HepG2 (cell line): ENCODE measurements around the gene PRKCZ. TPM values are rescaled to one million over a fixed set of nuclear protein-coding genes. Genes with fewer than 3 reads are reported as not detected.

Experiments used
- ATAC-seq: fragments of 200-7000 bp; cut with Tn5 transposase; 3 replicates; pipeline ENCODE4 v1.9.1; 2020; ENCODE audit warnings: mild to moderate bottlenecking, moderate library complexity
- BruUV-seq: library from RNA; stranded (reverse); fragments of 400-500 nt; replicated peaks from 2 replicates; lab custom pipeline; 2021; lab: Mats Ljungman, UMichigan
- CTCF ChIA-PET: fragments of 300-600 bp; formaldehyde crosslinking; extraction: SDS; loops from one replicate; lab custom pipeline; 2021; ENCODE audit warnings: low total read pairs, inconsistent platforms, low intra/inter-chr PET ratio; lab: Yijun Ruan, JAX
- POLR2A ChIA-PET: fragments of 350-600 bp; sonication (Branson Sonifier 250); formaldehyde crosslinking; loops from one replicate; lab custom pipeline; 2020; ENCODE audit warnings: antibody characterized with exemption, inconsistent platforms; lab: Yijun Ruan, JAX
- DNase-seq: peaks from one replicate; pipeline ENCODE4 v3.0.0-alpha.2; 2015; ENCODE audit warnings: low spot score
- FAIRE-seq: peaks from 3 replicates; lab custom pipeline; 2011; peaks lifted over from hg19 to GRCh38; lab: Jason Lieb, UNC
- H2AFZ ChIP-seq: one replicate; pipeline ENCODE4 v1.6.1; 2011; ENCODE audit warnings: low read length, inconsistent platforms
- H3K27ac ChIP-seq: fragments of 300-600 bp; 3 replicates; pipeline ENCODE4 v1.8.0; 2011; ENCODE audit warnings: mixed run types, mild to moderate bottlenecking, mixed read lengths, low read length, inconsistent platforms; ENCODE audit not compliant: insufficient read depth; ENCODE audit errors: extremely low read length
- H3K27me3 ChIP-seq, 2 experiments: fragments of 200-600 bp in 1 of 2; 2 replicates in 1 of 2; 3 replicates in 1 of 2; pipeline versions ENCODE4 v1.6.0 to v1.8.0; 2011; ENCODE audit warnings: low read length in 2 of 2, mild to moderate bottlenecking in 2 of 2, moderate library complexity in 2 of 2, inconsistent platforms in 1 of 2; ENCODE audit not compliant: insufficient read depth in 2 of 2, control insufficient read depth in 1 of 2
- H3K36me3 ChIP-seq, 2 experiments: fragments of 200-600 bp in 1 of 2; replicated peaks in 1 of 2; 2 replicates in 1 of 2; 3 replicates in 1 of 2; pipeline versions ENCODE4 v1.5.1 to v1.8.0; 2011; ENCODE audit warnings: low read length in 2 of 2, inconsistent platforms in 1 of 2; ENCODE audit not compliant: insufficient read depth in 2 of 2, control insufficient read depth in 1 of 2
- H3K4me1 ChIP-seq: 2 replicates; pipeline ENCODE4 v1.5.1; 2012; ENCODE audit warnings: low read length, inconsistent platforms; ENCODE audit not compliant: insufficient read depth
- H3K4me2 ChIP-seq: 2 replicates; pipeline ENCODE4 v1.6.0; 2011; ENCODE audit warnings: low read depth, low read length, inconsistent platforms
- H3K4me3 ChIP-seq, 3 experiments: fragments of 200-600 bp in 1 of 3; sonication (generic), shearing (Covaris generic) in 1 of 3; replicated peaks in 1 of 3; 2 replicates each; pipeline ENCODE4 v1.5.1; 2011 to 2016; ENCODE audit warnings: low read length in 3 of 3, inconsistent platforms in 2 of 3, low read depth in 2 of 3, mild to moderate bottlenecking in 2 of 3, control low read depth in 1 of 3, mixed read lengths in 1 of 3; ENCODE audit not compliant: insufficient read depth in 1 of 3
- H3K79me2 ChIP-seq: one replicate; pipeline ENCODE4 v1.6.1; 2011; ENCODE audit warnings: low read length, inconsistent platforms; ENCODE audit not compliant: insufficient read depth
- H3K9ac ChIP-seq: 2 replicates; pipeline ENCODE4 v1.6.0; 2011; ENCODE audit warnings: mild to moderate bottlenecking, low read depth, low read length, inconsistent platforms; ENCODE audit not compliant: insufficient read depth
- H3K9me3 ChIP-seq: 2 replicates; pipeline ENCODE4 v1.5.1; 2012; ENCODE audit warnings: mild to moderate bottlenecking, low read length
- H4K20me1 ChIP-seq: 2 replicates; pipeline ENCODE4 v1.6.0; 2011; ENCODE audit warnings: inconsistent platforms, mild to moderate bottlenecking, low read length, moderate library complexity; ENCODE audit not compliant: insufficient read depth
- AGO2 ChIP-seq: fragments of 200-400 bp; formaldehyde crosslinking; optimal IDR thresholded peaks from 2 replicates; pipeline ENCODE3; 2017; ENCODE audit warnings: mild to moderate bottlenecking, low read depth, low read length, moderate library complexity
- ATF7-NPFF ChIP-seq: sonication (generic); formaldehyde crosslinking; IDR thresholded peaks from 2 replicates; pipeline ENCODE4 v1.8.1; 2023; ENCODE audit warnings: mild to moderate bottlenecking, low read depth, missing genetic modification reagents, moderate library complexity
- CBX5 ChIP-seq: sonication (generic); formaldehyde crosslinking; IDR thresholded peaks from 2 replicates; pipeline ENCODE4 v1.4.0; 2020; ENCODE audit warnings: missing genetic modification reagents, borderline replicate concordance
- DZIP1 ChIP-seq: sonication (generic); formaldehyde crosslinking; IDR thresholded peaks from 2 replicates; pipeline ENCODE4 v1.5.0; 2020; ENCODE audit warnings: mild to moderate bottlenecking, missing genetic modification reagents
- ELF3 ChIP-seq: IDR thresholded peaks from 2 replicates; pipeline ENCODE4 v1.6.1; 2016; ENCODE audit warnings: missing genetic modification reagents, missing compliant biosample characterization
- ETV5 ChIP-seq: IDR thresholded peaks from 2 replicates; pipeline ENCODE4 v1.6.1; 2018; ENCODE audit warnings: missing biosample characterization, missing genetic modification reagents, inconsistent platforms, borderline replicate concordance
- FOSL2 ChIP-seq: sonication (generic); formaldehyde crosslinking; IDR thresholded peaks from 2 replicates; pipeline ENCODE4 v1.4.0; 2020; ENCODE audit warnings: missing genetic modification reagents
- GABPA ChIP-seq, 2 experiments: IDR thresholded peaks; 2 replicates each; pipeline ENCODE4 v1.6.1; 2011 to 2016; ENCODE audit warnings: low read depth in 2 of 2, low read length in 1 of 2, missing biosample characterization in 1 of 2, missing genetic modification characterization in 1 of 2
- MED1 ChIP-seq: sonication (generic); formaldehyde crosslinking; IDR thresholded peaks from 2 replicates; pipeline ENCODE4 v1.4.0; 2020; ENCODE audit warnings: missing genetic modification reagents
- MXD1 ChIP-seq: sonication (generic); formaldehyde crosslinking; IDR thresholded peaks from 2 replicates; pipeline ENCODE4 v1.4.0; 2020; ENCODE audit warnings: mild to moderate bottlenecking, missing genetic modification reagents
- PTBP1 ChIP-seq: fragments of 200-400 bp; formaldehyde crosslinking; IDR thresholded peaks from 2 replicates; pipeline ENCODE4 v1.6.1; 2018; ENCODE audit warnings: low read length, low read depth; ENCODE audit not compliant: poor library complexity, severe bottlenecking
- RBM22 ChIP-seq: fragments of 200-400 bp; formaldehyde crosslinking; optimal IDR thresholded peaks from 2 replicates; pipeline ENCODE3; 2017; ENCODE audit warnings: mild to moderate bottlenecking, low read length, moderate library complexity
- SNAI1 ChIP-seq: sonication (generic); formaldehyde crosslinking; IDR thresholded peaks from 2 replicates; pipeline ENCODE4 v1.5.0; 2020; ENCODE audit warnings: mild to moderate bottlenecking, missing genetic modification reagents, borderline replicate concordance
- TFDP1 ChIP-seq: IDR thresholded peaks from 2 replicates; pipeline ENCODE4 v1.6.1; 2016; ENCODE audit warnings: missing compliant biosample characterization, missing genetic modification reagents, borderline replicate concordance
- ZFY ChIP-seq: sonication (generic); formaldehyde crosslinking; IDR thresholded peaks from 2 replicates; pipeline ENCODE4 v1.4.0; 2020; ENCODE audit warnings: missing genetic modification reagents
- ZNF292 ChIP-seq: sonication (generic); formaldehyde crosslinking; IDR thresholded peaks from 2 replicates; pipeline ENCODE4 v1.8.1; 2022; ENCODE audit warnings: mild to moderate bottlenecking, low read depth, missing genetic modification reagents, borderline replicate concordance
- ZNF296 ChIP-seq: sonication (generic); formaldehyde crosslinking; conservative IDR thresholded peaks from 2 replicates; pipeline ENCODE4 v1.5.0; 2020; ENCODE audit warnings: mild to moderate bottlenecking, missing genetic modification reagents
- ZNF563 ChIP-seq: sonication (generic); formaldehyde crosslinking; IDR thresholded peaks from 2 replicates; pipeline ENCODE4 v1.8.0; 2022; ENCODE audit warnings: mild to moderate bottlenecking, moderate library complexity, missing genetic modification reagents
- WGBS: methylation state at CpG from one replicate; pipeline ENCODE4 v1.1.6; 2017; ENCODE audit warnings: low lambda C conversion rate; 5-methylcytosine and 5-hydroxymethylcytosine counted together
- in situ Hi-C: cut with HindIII; loops from 2 replicates; pipeline ENCODE4 v1.10.0; 2017; ENCODE audit warnings: low pct_unique_long_range_greater_than_20kb; ENCODE audit not compliant: extremely low pct_ligation_motif_present
- intact Hi-C: fragments of 100-400 bp; cut with micrococcal nuclease; formaldehyde crosslinking; loops from one replicate; pipeline ENCODE4 v1.10.0; 2022; ENCODE audit not compliant: unreplicated experiment
- polyA plus RNA-seq, 8 experiments: library from polyadenylated mRNA; depleted of rRNA in 3 of 8; stranded (reverse) in 7 of 8; unstranded in 1 of 8; fragments of >200 nt; fragmentation: Illumina TruSeq in 4 of 8; extraction: Trizol in 4 of 8; gene quantifications; 2 replicates each; pipeline versions ENCODE4 v1.2.1 to v1.2.3, GENCODE V29; 2011 to 2016; ENCODE audit warnings: low read depth in 4 of 8, missing spikeins in 1 of 8, mixed read lengths in 1 of 8; ENCODE audit not compliant: insufficient read depth in 1 of 8
- total RNA-seq, 5 experiments: library from RNA; depleted of rRNA; stranded (reverse); fragments of >200 nt; fragmentation: Illumina TruSeq; extraction: Trizol; gene quantifications; 2 replicates each; pipeline ENCODE4 v1.2.3, GENCODE V29; 2016; ENCODE audit warnings: low read depth in 1 of 5

PRKCZ gene
- total and polyA plus RNA-seq, 2 of the 13 experiments (the other 11 are each of a cell fraction or from before 2014, with no cell fraction given) = 34.7 to 85.2 TPM

- Histone ChIP-seq H3K27ac (peak overlapping the region; percentile 75), H3K4me1 (peaks cover 45% of the 10 kb centered on the region), H3K9me3 (no peaks in the 10 kb centered on the region), H3K4me3 (peak overlapping the region; percentile 56 to 78 (median 70); a peak in 5 of 6 replicates), H3K4me2 (peak overlapping the region; percentile 91), H3K79me2 (peaks cover 28% of the 10 kb centered on the region), H3K9ac (peak overlapping the region; percentile 72), H2AFZ (no peak overlapping the region), H4K20me1 (no peaks in the 10 kb centered on the region), H3K36me3 (peaks cover 0 to 1% of the 10 kb centered on the region in 2 experiments; a peak in 3 of 5 replicates), H3K27me3 (no peaks in the 10 kb centered on the region)
- intact Hi-C loops (no loop called here), in situ Hi-C loops (loop anchor here (5.0 to 25.0 kb wide), 3 partner anchors 122 to 322 kb away; no protein-coding TSS in a partner anchor)
- ChIA-PET POLR2A (interaction anchor here (0.9 to 2.0 kb wide), 6 partner anchors 9 to 201 kb away, joined by 4 to 11 read pairs (median 8); partner anchors contain the start of genes MORN1 and RER1), CTCF (no interaction called here)
- FAIRE-seq (no peak), DNase-seq (no peak), ATAC-seq (peak; percentile 14)
- 80% methylated on average over 5 of the region's 19 CpGs for WGBS
- BruUV-seq = TSS peak; percentile 36
- TF ChIP-seq AGO2 (peak; percentile 34), ATF7-NPFF (CRISPR knock-in tag) (no peak), MXD1 (CRISPR knock-in tag) (peak; percentile 78), PTBP1 (no peak), ELF3 (no peak), SNAI1 (CRISPR knock-in tag) (0 out of 2 replicates have a peak, but pooled peaks have one; percentile 51), FOSL2 (CRISPR knock-in tag) (peak; percentile 4; the same call in 1 of the 2 replicates), MED1 (CRISPR knock-in tag) (no peak; the same call in 1 of the 2 replicates), ZNF296 (0 out of 2 replicates have a peak, but pooled peaks have one; percentile 37), ETV5 (CRISPR knock-in tag) (peak; percentile 58; the same call in 1 of the 2 replicates), RBM22 (no peak), TFDP1 (peak; percentile 21; the same call in 1 of the 2 replicates), GABPA (IDR thresholded peaks at IDR 0.05; ENCODE audit: low read depth, low read length) (no peak), GABPA (CRISPR knock-in tag; IDR thresholded peaks at IDR 0.05; ENCODE audit: low read depth) (peak; percentile 50; the same call in 1 of the 2 replicates), CBX5 (no peak), ZNF563 (CRISPR knock-in tag) (0 out of 2 replicates have a peak, but pooled peaks have one; percentile 49), ZFY (CRISPR knock-in tag) (0 out of 2 replicates have a peak, but pooled peaks have one; percentile 7), ZNF292 (CRISPR knock-in tag) (no peak), DZIP1 (CRISPR knock-in tag) (peak; percentile 56; the same call in 1 of the 2 replicates)
Measured at GRCh38 chr1:2190491-2190976, 140.3 kb downstream of the PRKCZ start.
